Activated gamma-delta T cell treated with Interleukin-2 at 50 U/mL for 16 hours (primary cell): ENCODE results near the gene METTL15.
"Not testable (repeated sequence)": the region's sequence is repeated elsewhere in the genome, so short reads cannot be mapped to it uniquely, and the experiment has no call there.

ENCODE experiments used
- DNase-seq: peaks from one replicate; pipeline ENCODE4 v3.0.0-alpha.2; 2020

The METTL15 gene

DNA sequence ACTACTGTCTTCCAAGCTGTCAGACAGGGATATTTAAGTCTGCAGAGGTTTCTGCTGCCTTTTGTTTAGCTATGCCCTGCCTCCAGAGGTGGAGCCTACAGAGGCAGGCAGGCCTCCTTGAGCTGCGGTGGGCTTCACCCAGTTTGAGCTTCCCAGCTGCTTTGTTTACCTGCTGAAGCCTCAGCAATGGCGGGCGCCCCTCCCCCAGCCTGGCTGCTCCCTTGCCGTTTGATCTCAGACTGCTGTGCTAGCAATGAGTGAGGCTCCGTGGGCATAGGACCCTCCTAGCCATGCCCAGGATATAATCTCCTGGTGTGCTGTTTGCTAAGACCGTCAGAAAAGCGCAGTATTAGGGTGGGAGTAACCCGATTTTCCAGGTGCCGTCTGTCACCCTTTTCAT is 113.9 kb downstream of the METTL15 start:
- not testable (repeated sequence) for DNase-seq

GRCh38 chr11:28223577-28223976 is 115.4 kb downstream of the METTL15 start:
- no peak for DNase-seq

DNA sequence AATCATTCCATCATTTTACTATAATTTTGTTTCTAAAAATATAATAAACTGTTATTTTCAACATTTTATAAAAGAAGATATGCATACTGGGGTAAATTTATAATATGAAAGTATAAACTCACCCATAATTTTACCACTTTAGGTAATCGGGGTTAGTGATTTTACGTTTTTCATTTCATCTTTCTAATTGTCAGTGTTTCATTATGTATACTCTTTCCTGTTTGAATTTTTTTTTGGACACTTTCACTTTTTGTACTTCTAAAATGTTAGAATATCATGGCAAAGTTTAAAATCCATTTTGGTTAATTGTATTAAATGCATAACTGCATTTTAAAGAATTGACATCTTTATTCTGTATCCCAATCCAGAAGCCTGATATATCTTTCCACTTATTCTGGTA is 115.8 kb downstream of the METTL15 start:
- DNase-seq, result no peak

DNA sequence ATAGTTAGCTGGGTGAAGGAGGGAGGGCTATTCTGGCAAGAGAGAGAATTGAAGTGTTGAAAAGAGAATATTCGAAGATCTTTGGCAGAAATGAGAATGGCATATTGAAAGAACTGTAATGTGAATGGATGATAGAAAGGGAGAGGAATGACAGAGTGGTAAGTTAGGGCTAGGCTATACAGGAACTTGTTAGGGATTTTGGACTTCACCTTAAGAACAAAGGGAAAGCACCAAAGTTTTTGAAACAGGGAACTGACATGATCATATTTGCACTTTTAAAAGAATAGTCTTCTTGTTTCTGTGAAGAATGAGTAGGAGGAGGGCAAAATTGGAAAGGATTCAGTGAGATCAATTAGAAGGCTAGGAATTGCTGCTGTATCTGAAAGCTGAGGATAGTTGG is 119.3 kb downstream of the METTL15 start:
- DNase-seq, result no peak

DNA sequence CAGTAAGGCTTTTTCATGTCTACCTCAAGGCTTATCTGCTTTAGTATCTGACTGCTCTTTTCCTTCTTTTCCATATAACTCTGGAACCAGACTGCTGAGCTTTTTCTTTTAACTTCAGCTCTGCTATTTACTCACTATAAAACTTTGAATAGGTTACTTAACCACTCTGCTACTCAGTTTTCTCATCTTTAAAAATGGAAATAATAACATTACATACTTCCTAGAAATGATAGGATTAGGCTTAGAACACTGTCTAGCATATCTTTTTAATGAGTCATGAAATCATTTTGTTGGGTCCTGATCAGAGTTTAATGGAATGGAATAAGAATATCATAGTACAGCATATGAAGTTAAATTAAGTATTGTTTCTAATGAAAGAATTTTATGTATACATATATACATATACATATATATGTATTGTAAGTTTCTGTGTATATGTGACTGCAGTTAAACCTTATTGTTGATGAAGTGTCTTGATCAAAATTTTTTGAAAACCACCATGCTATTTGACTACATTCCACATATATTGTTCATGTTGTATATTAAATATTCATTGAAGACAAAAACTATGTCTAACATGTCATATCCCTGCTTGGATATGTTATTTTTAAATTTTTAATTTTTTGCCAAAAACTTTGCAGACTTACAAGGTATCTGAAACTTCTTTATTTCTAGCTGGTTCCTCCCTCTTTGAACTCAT is 120.2 kb downstream of the METTL15 start:
- DNase-seq, result no peak

- no peak for DNase-seq
Observed at GRCh38 chr11:28231475-28231874, 123.3 kb downstream of the METTL15 start.

GRCh38 chr11:28232649-28233048 is 124.5 kb downstream of the METTL15 start:
- DNase-seq, result no peak

GRCh38 chr11:28241760-28242159 is 133.6 kb downstream of the METTL15 start:
- DNase-seq, result no peak

GRCh38 chr11:28242596-28242995 is 134.4 kb downstream of the METTL15 start:
- no peak for DNase-seq

- no peak for DNase-seq
Observed at GRCh38 chr11:28243061-28243460, 134.9 kb downstream of the METTL15 start.

DNA sequence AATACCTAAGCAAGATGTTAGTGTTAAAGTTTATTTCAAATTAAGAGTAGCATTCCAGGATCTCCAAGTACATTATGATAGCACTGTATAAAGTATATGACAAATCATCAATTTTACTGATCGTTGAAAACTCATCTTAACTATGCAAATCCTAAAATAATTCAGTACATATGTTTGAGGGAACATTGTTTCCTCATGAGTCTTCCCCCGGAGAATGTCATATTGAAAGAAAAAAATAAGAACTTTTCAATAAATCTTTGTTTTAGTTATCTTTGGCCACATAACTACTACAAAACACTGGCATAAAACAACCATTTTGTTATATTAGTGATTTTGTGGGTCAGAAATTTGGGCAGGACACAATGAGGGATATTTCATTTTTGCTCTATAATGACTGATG is 135.4 kb downstream of the METTL15 start:
- no peak for DNase-seq

GRCh38 chr11:28245131-28245530 is 136.9 kb downstream of the METTL15 start:
- DNase-seq, result no peak

- no peak for DNase-seq
Observed at GRCh38 chr11:28250192-28250591, 142.0 kb downstream of the METTL15 start.

DNA sequence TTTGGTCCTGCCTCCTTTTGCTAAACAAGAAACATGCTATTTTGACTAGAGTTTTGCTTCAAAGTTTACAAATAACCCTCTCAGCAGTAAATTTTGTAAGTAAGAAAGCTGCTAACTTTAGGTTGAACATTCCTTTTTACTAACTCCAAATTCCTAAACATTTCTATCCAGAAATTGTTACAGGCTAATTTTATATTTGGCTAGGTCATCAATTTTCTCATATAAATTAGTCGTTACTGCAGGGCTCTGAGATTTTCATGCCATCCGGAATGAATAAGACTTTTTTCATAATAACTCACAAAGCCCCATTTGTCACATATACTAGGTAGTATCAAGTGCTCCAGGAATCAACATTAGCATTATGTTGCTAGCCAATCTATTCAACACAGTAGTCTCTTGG is 143.1 kb downstream of the METTL15 start:
- DNase-seq, result no peak

DNA sequence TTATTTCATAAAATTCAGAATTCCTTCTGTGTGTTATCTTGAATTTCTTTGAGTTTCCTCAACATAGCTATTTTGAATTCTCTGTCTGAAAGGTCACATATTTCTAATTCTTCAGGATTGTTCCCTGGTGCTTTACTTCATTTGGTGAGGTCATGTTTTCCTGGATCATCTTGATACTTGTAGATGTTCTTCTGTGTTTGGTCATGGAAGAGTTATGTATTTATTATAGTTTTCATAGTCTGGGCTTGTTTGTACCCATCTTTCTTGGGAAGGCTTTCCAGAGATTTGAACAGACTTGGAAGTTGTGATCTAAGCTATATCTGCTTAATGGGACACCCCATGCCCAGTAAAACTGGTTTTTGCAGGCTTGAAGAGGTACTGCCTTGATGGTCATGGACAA is 149.6 kb downstream of the METTL15 start:
- no peak for DNase-seq

GRCh38 chr11:28259177-28259843 is 151.1 kb downstream of the METTL15 start:
- no peak for DNase-seq

DNA sequence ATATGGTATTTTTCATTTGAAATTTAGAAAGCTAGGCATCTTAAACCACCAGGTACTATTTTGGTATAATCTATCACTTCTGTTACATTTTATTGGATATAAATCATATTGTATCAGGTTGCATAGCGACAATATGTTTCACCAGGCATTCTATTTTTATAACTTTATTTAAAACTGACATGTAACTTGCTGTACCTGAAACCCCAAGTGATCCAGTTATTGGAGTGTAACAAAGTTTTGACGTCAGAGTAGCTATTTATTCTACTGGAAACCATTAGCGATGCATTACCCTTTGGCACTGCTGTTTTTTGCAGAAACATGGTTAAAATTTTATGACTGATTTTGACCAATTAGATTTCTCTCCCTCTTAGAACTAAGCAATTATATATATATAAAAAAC is 160.7 kb downstream of the METTL15 start:
- no peak for DNase-seq

DNA sequence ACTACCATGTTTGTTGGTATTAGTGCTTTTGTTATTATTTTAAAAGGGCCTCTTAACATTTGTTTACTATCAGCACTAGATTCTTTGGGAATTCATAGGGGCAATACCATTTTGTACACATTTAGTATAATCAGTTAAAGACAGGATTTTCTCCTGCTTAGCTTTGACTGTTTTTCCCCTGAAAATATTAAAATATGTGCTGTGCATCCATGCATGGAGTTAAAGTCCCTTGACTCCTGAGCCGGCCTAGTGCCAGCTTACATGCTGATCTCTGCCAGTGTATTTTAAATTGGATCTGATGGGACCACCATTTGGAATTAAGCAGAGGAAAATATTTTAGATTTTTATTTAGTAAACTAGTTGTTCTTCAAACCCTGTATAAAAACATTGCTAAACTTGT is 161.4 kb downstream of the METTL15 start:
- DNase-seq, result no peak

DNA sequence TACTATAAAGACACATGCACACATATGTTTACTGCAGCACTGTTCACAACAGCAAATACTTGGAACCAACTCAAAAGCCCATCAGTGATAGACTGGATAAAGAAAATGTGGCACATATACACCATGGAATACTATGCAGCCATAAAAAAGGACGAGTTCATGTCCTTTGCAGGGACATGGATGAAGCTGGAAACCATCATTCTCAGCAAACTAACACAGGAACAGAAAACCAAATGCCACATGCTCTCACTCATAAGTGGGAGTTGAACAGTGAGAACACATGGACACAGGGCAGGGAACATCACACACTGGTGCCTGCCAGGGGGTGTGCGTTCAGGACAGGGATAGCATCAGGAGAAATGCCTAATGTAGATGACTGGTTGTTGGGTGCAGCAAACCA is 164.1 kb downstream of the METTL15 start:
- DNase-seq, result not testable (repeated sequence)

DNA sequence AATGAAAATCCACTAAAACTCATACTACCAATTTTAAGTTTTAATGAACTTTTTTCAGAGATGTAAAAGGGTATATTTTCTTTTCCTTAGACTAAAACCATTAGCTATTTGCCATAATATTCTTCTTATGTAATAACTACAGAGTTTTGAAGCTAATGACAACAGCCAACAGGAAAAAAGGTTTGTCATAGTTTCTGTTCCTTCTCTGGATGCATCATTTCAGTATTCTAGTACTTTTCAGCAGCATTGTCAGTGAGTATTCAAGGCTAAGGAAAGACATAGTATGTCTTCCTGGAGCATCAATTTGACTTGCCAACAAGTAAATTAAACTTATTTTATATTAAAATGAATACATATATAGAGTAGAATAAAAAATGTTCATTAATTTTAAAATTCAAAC is 166.0 kb downstream of the METTL15 start:
- DNase-seq, result no peak

GRCh38 chr11:28284196-28284595 is 176.0 kb downstream of the METTL15 start:
- DNase-seq, result no peak

- DNase-seq, result no peak
Observed at GRCh38 chr11:28289444-28289843, 181.3 kb downstream of the METTL15 start.

- DNase-seq, result not testable (repeated sequence)
Observed at GRCh38 chr11:28290995-28291394, 182.8 kb downstream of the METTL15 start.

DNA sequence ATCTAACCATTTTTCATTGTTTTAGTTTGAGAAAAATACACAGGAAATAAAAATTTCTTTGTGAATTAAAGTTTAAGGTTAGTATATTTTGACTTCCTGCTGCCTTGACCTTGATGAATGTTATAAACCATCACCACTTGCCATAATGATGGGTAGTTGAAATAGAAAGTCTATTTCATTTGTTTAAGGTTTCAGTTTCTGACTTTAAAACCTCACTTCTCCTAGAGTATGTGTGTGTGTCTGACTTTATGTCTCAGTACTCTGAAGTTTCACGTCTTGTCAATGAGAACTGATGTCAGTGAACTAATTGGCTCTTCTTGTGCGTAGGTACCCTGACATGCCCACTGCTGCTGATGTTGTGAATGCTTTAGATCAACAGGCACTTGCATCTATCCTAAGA is 188.2 kb downstream of the METTL15 start:
- DNase-seq, result no peak

DNA sequence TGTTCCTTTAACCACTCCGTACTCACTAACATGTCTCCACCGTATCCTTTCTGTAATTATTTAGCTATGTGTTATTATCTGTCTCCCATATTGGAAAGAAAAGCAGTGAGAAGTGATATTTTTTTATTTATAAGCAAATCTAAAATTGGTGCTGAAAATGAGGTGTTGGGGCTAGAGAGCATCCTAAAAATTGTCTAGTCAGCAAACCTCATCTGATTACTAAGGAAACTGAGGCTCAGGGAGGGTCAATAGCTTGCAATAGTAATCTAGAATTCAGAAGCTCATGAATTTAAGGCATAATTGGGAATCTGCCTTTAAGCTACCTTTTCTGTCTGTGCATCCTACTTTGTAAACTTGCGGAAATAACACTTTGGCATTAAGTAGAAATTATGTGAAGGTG is 190.0 kb downstream of the METTL15 start:
- no peak for DNase-seq
